ENCODE measurements around the gene PADI6.
A peak's percentile ranks its signal among the peaks of the same experiment; 100 is the strongest.
"Not testable (repeated sequence)": the region's sequence is repeated elsewhere in the genome, so short reads cannot be mapped to it uniquely, and the experiment has no call there.

The PADI6 gene

GRCh38 chr1:17371896-17372295, at the start of gene PADI6:
Gene PADI6, plus strand, starts transcription at chr1:17372196. Its CDS starts 50 bp downstream, at chr1:17372246.
- DNase-seq, result no peak

DNA sequence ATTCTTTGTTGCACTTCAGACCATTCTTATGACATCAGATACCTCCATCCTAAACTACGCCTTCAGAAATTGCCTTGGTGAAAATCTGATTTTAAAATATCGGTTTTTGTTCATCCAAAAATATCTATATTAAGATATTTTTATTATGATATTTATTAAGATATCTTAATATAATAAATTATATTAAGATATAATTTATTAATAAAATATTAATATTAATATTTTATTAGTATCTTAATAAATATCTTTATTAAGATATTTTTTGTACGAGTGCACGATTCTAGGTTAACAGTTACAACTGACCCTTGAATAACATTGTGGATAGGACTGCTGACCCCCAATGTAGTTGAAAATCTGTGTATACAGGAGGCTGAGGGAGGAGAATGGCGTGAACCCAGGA, 43.1 kb upstream of the PADI6 start:
- DNase-seq, result no peak

GRCh38 chr1:17329610-17330009, 42.4 kb upstream of the PADI6 start:
- no peak for DNase-seq

GRCh38 chr1:17330856-17331255, 41.1 kb upstream of the PADI6 start:
- no peak for DNase-seq

- DNase-seq, result no peak
Observed at GRCh38 chr1:17333081-17333480, 38.9 kb upstream of the PADI6 start.

DNA sequence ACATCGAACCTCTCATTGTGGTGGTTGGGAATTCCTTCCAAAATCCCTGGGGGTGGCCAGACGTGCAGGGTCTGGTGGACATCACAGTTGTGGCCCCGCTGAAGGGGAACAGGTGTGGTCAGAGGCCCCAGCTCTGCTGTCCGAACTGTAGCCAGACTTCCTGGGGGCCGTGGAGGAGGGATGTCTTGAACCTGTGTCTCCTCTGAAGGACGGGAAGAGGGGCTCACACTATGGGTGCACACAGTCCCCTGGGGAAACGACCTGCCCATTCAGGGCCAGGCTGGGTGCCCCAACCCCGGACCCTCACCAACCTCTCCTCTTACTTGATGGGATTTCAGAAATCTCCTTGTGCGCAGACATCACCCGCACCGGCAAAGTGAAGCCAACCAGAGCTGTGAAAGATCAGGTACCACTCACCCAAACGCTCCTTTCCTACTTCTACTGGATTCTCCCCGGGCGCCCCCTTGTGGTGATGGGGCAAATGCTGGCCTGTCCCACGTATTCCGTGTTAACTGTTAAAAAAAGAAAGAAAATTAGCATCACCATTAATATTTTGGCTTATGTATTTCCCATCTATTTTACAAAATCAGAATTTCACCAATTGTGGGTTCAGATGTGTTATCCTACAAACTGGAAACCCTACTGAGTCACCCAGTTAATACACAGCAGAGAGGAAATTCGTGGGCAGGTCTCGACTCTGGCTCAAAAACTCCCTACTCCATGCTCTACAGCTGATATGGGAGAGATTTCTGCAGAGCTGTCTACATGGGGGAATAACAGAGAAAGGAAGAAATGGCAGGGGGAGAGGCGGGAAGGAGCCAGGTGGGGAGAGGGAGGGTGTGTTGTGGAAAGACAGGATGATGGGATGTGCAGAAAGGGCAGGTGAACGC, 35.9 kb upstream of the PADI6 start:
- DNase-seq, result peak; percentile 88

- DNase-seq, result no peak
Observed at GRCh38 chr1:17338706-17339493, 33.1 kb upstream of the PADI6 start.

- no peak for DNase-seq
Observed at GRCh38 chr1:17339521-17339920, 32.5 kb upstream of the PADI6 start.

DNA sequence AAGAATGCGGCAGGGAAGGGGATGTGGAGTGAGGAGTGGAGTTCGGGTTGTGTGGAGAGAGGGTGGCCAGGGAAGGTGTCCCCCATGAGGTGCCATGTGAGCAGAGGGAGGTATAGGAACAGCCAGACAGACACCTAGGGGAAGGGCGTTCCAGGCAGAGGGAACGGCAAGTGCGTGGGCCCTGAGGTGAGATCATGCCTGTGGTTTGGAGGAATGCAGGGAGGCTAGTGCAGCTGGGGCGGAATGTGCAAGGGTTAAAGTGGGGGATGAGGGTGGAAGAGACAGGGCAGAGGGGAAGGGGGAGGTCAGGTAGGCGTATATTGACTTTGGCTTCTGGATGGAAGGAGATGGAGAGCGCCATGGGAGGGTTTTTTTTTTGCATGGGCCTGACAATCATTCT, 31.6 kb upstream of the PADI6 start:
- no peak for DNase-seq

- no peak for DNase-seq
Observed at GRCh38 chr1:17342014-17342441, 30.0 kb upstream of the PADI6 start.

- not testable (repeated sequence) for DNase-seq
Observed at GRCh38 chr1:17345506-17345905, 26.5 kb upstream of the PADI6 start.

DNA sequence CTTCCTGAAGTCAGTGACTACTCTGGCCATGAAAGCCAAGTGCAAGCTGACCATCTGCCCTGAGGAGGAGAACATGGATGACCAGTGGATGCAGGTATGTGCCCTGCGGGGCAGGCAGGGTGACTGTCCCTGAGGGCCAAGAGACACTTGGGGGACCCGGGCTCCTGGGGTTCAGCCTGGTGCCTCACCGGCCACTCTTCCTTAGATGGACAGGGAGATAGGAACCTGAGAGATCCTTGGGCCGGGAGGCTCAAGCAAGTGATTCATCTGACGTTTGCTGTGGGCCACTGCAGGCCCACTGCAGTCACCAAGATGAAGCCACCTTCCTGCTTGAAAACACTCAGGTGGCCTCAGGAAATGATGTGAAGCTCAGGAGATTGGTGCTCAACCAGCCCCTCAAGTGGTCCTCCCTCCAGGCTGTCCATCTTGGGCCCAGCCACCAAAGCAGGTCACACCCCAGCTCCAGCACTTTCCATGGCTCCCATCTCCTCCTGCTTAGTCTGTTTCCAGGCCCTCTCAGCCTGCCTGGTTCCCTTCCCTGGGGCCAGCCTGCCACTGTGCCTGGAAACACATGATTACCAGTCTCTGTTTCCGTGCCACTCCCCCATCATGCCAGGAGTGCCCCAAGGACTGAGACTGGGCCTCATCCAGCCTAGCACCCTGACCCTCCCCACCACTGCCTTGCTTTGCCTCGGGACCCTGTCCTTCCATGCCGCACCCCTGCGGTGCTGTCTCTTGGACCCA, 25.8 kb upstream of the PADI6 start:
- no peak for DNase-seq

DNA sequence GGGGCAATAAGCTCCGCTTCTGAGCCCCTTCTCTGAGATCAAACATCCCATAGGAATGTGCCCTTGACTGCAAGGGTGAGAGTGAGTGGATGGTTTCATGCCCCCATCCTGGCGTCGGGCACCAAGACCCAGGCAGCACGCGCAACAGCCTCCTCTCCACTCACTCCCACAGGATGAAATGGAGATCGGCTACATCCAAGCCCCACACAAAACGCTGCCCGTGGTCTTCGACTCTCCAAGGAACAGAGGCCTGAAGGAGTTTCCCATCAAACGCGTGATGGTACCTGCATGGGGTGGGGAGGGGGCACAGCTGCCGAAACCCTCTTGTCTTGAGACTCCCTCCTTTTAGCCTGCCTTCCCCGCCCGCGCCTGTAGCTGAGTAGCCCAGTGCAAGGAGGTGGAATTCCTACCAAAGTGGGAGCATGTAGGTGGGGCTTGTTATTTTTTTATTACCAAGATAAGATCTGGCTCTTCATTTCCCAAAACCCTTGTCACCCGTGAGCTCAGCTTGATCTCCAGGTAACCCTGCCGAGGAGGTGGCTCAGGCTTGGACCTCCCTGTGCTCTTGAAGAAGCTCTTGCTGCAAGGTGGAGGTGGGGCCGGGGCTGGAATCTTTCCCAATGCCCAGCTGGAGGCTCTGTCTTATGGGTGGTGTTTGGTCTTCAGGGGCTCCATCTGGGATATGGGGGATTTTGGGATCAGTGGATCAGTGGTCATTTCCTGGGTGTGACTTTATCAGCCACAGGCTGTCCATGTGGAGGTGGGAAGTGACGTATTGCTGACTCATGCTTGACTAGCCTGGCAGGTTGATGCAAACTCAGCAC, 24.0 kb upstream of the PADI6 start:
- DNase-seq, result no peak

- DNase-seq, result no peak
Observed at GRCh38 chr1:17348593-17349234, 23.3 kb upstream of the PADI6 start.

GRCh38 chr1:17350083-17350482, 21.9 kb upstream of the PADI6 start:
- no peak for DNase-seq

DNA sequence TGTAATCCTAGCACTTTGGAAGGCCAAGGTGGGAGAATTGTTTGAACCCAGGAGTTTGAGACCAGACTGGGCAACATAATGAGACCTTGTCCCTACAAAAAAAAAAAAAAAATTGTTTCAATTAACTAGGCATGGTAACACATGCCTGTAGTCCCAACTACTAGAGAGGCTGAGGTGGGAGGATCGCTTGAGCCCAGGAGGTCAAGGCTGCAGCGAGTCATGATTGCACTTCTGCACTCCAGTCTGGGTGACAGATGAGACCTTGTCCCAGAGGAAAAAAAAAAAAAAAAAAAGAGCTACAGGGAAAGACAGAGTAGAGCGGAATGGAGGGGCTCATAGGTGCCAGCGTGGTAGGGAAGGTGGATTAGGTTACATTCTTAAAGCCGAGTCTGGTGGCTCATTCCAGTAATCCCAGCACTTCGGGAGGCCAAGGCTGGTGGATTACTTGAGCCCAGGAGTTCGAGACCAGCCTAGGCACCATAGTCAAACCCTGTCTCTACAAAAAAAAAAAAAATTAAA, 21.0 kb upstream of the PADI6 start:
- no peak for DNase-seq

DNA sequence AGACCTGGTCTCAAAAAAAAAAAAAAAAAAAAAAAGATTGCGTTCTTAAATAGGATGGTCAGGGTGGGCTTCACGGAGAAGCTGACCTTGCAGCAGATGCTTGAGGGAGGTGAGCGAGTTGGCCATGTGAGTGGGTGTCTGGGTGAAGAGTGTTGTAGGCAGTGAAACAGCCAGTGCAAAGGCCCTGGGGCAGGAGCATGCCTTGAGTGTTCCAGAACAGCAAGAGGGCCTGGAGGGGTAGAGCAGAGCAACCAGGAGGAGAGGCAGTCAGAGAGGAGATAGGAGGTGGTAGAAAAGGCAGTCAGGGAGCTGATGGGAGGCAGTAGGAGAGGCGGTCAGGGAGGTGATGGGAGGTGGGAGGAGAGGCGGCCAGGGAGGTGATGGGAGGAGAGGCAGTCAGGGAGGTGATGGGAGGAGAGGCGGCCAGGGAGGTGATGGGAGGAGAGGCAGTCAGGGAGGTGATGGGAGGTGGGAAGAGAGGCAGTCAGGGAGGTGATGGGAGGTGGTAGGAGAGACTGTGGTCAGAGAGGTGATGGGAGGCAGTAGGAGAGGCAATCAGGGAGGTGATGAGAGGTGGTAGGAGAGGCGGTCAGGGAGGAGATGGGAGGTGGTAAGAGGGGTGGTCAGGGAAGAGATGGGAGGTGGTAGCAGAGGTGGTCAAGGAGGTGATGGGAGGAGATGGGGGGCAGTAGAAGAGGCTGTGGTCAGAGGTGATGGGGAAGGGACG, 20.2 kb upstream of the PADI6 start:
- no peak for DNase-seq

GRCh38 chr1:17352419-17352909, 19.5 kb upstream of the PADI6 start:
- no peak for DNase-seq

GRCh38 chr1:17355898-17356297, 16.1 kb upstream of the PADI6 start:
- no peak for DNase-seq

- no peak for DNase-seq
Observed at GRCh38 chr1:17356387-17357026, 15.5 kb upstream of the PADI6 start.
